Adrenal gland (tissue), 12 donors: ENCODE results near the gene CARD9. TPM values are rescaled to one million over a fixed set of nuclear protein-coding genes. Genes with fewer than 3 reads are reported as not detected.
A peak's percentile ranks its signal among the peaks of the same experiment; 100 is the strongest.

ENCODE experiments used
- DNase-seq, 7 donors: peaks; one replicate each; pipeline ENCODE4 v3.0.0-alpha.2; 2019 to 2020
- H3K27ac ChIP-seq, 5 donors: fragments of 200-600 bp; sonication (generic) in 4 of 5; 1 replicate in 3 of 5; 2 replicates in 2 of 5; pipeline versions ENCODE4 v1.5.1 to v1.8.0; 2016 to 2020; ENCODE audit warnings: mild to moderate bottlenecking in 1 of 5
- H3K27me3 ChIP-seq: fragments of 200-600 bp; 2 replicates; pipeline ENCODE4 v1.8.0; 2021
- H3K36me3 ChIP-seq, 2 donors: fragments of 200-600 bp; replicated peaks in 1 of 2; 1 replicate in 1 of 2; 2 replicates in 1 of 2; pipeline versions ENCODE4 v1.5.1 to v1.8.0; 2018 to 2022
- H3K4me1 ChIP-seq, 2 donors: fragments of 200-600 bp; replicated peaks in 1 of 2; 1 replicate in 1 of 2; 2 replicates in 1 of 2; pipeline versions ENCODE4 v1.5.1 to v1.8.0; 2018 to 2021
- H3K4me3 ChIP-seq, 4 donors: fragments of 200-600 bp; sonication (generic) in 3 of 4; one replicate each; pipeline ENCODE4 v1.5.1; 2016 to 2018
- H3K9me3 ChIP-seq, 3 donors: fragments of 200-600 bp; sonication (generic) in 1 of 3; replicated peaks in 1 of 3; 1 replicate in 2 of 3; 2 replicates in 1 of 3; pipeline versions ENCODE4 v1.5.1 to v1.8.0; 2016 to 2021
- POLR2A ChIP-seq, 2 donors: fragments of 450-650 bp; IDR thresholded peaks; one replicate each; pipeline ENCODE4 v1.6.1; 2017; ENCODE audit warnings: antibody characterized with exemption in 2 of 2, mild to moderate bottlenecking in 2 of 2, moderate library complexity in 1 of 2
- WGBS, 4 donors: extraction: QIAGEN DNeasy Blood & Tissue Kit in 2 of 4; methylation state at CpG; one replicate each; pipeline versions ENCODE4 v1.1.5 to v1.1.7; 2013 to 2017; 5-methylcytosine and 5-hydroxymethylcytosine counted together
- intact Hi-C, 2 donors: fragments of 100-400 bp; cut with DNase I; formaldehyde crosslinking; loops; one replicate each; pipeline versions ENCODE4 v1.14.1 to v1.15.0; 2022 to 2023
- polyA plus RNA-seq, 3 donors: library from polyadenylated mRNA; stranded (reverse); fragments of 200-250 nt in 2 of 3; fragments of 350-450 nt in 1 of 3; fragmentation: Illumina TruSeq in 1 of 3; extraction: RNeasy Lipid Tissue Mini Kit (QIAGEN cat#74804) in 1 of 3; gene quantifications; one replicate each; pipeline ENCODE4 v1.2.3, GENCODE V29; 2013 to 2014
- total RNA-seq, 9 donors: library from RNA; depleted of rRNA in 4 of 9; stranded (reverse); fragments of >200 nt in 4 of 9; fragments of 120-200 nt in 1 of 9; fragmentation: NEBNext Ultra II Directional in 1 of 9; extraction: Animal tissue kit (Norgen Biotek cat#: 25700) in 1 of 9; gene quantifications; one replicate each; pipeline versions ENCODE4 v1.1.0 to v1.2.4, GENCODE V29; 2013 to 2023
- TF ChIP-seq, protein P1 (sequence below), 6 experiments: fragments of 450-650 bp in 4 of 6; fragments of 200-600 bp in 2 of 6; sonication (generic) in 1 of 6; IDR thresholded peaks; 1 replicate in 5 of 6; 2 replicates in 1 of 6; pipeline versions ENCODE4 v1.5.1 to v1.8.0; 2016 to 2021; ENCODE audit warnings: antibody characterized with exemption in 6 of 6, mild to moderate bottlenecking in 2 of 6, moderate library complexity in 1 of 6
- donor health status: healthy with polysubstance abuse.
- donor health status: Bipolar disorder and iron deficiency.
- donor health status: DM: yes; HTN: yes; CAD: no.
- donor health status: DM: no; HTN: no; CAD: no.
- donor health status: DM: no; HTN: no; CAD: no.
- donor health status: DM: yes; HTN: yes; CAD: no.

Gene CARD9
- total and polyA plus RNA-seq, 12 donors: 0.35 to 10.6 (median 4.0) TPM

GRCh38 chr9:136365775-136366222, 7.7 kb downstream of the CARD9 start:
- intact Hi-C loops: no loop called here
- H3K4me1 ChIP-seq: peaks cover 0 to 8% of the 10 kb centered on the region in 2 donors

GRCh38 chr9:136364942-136365774, 8.3 kb downstream of the CARD9 start:
- no peaks in the 10 kb centered on the region for H3K9me3 ChIP-seq
- H3K4me1 ChIP-seq: peaks cover 0 to 8% of the 10 kb centered on the region in 2 donors
- no peaks in the 10 kb centered on the region for H3K27me3 ChIP-seq
- no peak overlapping the region for H3K27ac ChIP-seq
- 71 to 77% (median 75%) methylated on average over 15 to 31 of the region's 31 CpGs for WGBS, 4 donors
- DNase-seq: no peak
- no peak overlapping the region for H3K4me3 ChIP-seq
- no peaks in the 10 kb centered on the region for H3K36me3 ChIP-seq
- intact Hi-C loops: no loop called here
- TF ChIP-seq, protein P1, sequence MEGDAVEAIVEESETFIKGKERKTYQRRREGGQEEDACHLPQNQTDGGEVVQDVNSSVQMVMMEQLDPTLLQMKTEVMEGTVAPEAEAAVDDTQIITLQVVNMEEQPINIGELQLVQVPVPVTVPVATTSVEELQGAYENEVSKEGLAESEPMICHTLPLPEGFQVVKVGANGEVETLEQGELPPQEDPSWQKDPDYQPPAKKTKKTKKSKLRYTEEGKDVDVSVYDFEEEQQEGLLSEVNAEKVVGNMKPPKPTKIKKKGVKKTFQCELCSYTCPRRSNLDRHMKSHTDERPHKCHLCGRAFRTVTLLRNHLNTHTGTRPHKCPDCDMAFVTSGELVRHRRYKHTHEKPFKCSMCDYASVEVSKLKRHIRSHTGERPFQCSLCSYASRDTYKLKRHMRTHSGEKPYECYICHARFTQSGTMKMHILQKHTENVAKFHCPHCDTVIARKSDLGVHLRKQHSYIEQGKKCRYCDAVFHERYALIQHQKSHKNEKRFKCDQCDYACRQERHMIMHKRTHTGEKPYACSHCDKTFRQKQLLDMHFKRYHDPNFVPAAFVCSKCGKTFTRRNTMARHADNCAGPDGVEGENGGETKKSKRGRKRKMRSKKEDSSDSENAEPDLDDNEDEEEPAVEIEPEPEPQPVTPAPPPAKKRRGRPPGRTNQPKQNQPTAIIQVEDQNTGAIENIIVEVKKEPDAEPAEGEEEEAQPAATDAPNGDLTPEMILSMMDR (IDR thresholded peaks at IDR 0.05): no peak
- no peak for TF ChIP-seq POLR2A (IDR thresholded peaks at IDR 0.05)

More at GRCh38 chr9:136365775-136366222, 7.7 kb downstream of the CARD9 start:
- no peak for DNase-seq
- peaks cover 0 to 4% of the 10 kb centered on the region in 2 donors for H3K36me3 ChIP-seq
- no peak overlapping the region for H3K27ac ChIP-seq
- 47 to 62% (median 59%) methylated on average over 2 to 9 of the region's 9 CpGs for WGBS, 4 donors
- H3K9me3 ChIP-seq: no peaks in the 10 kb centered on the region
- TF ChIP-seq POLR2A (IDR thresholded peaks at IDR 0.05): no peak
- TF ChIP-seq, protein P1 (IDR thresholded peaks at IDR 0.05): no peak
- no peak overlapping the region for H3K4me3 ChIP-seq
- H3K27me3 ChIP-seq: no peaks in the 10 kb centered on the region

DNA sequence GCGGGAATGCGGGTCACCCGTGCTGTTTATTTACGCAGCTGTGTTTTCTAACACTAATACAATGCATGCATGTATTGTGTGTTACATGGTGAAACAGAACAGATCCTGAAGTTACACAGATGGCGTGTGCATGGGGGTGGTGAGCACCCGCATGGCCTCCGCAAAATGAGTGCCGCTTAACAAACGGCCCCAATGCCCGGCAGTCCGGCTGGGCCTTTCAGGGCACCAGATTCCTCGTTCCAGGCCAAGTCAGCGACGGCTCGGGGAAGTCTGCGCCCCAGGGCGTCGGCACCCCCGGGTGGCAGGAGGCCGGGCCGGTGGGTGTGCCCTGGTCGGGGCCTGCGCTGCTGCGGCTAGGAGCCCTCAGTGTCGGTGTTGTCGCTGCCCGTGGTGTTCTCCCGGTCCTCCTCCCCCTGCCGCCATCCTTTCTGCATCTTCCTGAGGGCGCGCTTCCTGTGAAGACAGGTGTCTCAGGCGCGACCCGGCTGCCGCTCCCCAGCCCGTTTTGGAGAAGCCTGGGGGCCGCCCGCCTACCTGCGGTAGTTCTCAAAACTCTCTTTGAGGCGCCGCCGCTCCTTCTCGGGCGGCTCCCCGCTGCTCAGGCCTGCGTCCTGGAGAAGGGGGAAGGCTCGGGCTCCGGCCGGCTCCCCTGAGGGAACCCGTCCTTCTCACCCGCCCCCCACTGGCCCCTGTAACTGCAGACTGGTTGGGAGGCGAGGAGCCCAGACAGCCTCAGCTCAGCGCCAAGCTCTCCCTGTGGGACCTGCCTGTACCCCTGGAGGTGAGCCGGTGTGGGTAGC, 9.3 kb downstream of the CARD9 start:
- Histone ChIP-seq H3K36me3 (no peaks in the 10 kb centered on the region), H3K9me3 (no peaks in the 10 kb centered on the region), H3K4me1 (peaks cover 0 to 8% of the 10 kb centered on the region in 2 donors), H3K4me3 (peak overlapping the region in 1 of 4 donors; percentile 73), H3K27ac (peak overlapping the region in 1 of 5 donors; percentile 85), H3K27me3 (no peaks in the 10 kb centered on the region)
- intact Hi-C loops: no loop called here
- TF ChIP-seq, protein P1 (IDR thresholded peaks at IDR 0.05): peak in 3 of 6 experiments; percentile 8 to 44 (median 17)
- no peak for TF ChIP-seq POLR2A (IDR thresholded peaks at IDR 0.05)
- DNase-seq: no peak
- 35 to 44% (median 40%) methylated on average over 25 to 54 of the region's 54 CpGs; no CpG with 5 or more reads in 1 of the 4 donors for WGBS, 4 donors
